HT1080 (cell line): Measurements from ENCODE around the gene CTSZ. TPM values are rescaled to one million over a fixed set of nuclear protein-coding genes. Genes with fewer than 3 reads are reported as not detected.
"Not testable (repeated sequence)": the region's sequence is repeated elsewhere in the genome, so short reads cannot be mapped to it uniquely, and the experiment has no call there.

Experiments
- DNase-seq: peaks from one replicate; pipeline ENCODE4 v3.0.0-alpha.2; 2015; ENCODE audit warnings: low read depth
- total RNA-seq: library from RNA; depleted of rRNA; stranded (reverse); fragments of >200 nt; shearing (Covaris generic); gene quantifications from 2 replicates; pipeline ENCODE4 v1.2.3, GENCODE V29; 2014

CTSZ gene
- total RNA-seq, 1 experiment from 2014 or later, result 110 TPM

- no peak for DNase-seq
These were observed 6.0 kb downstream of the CTSZ start for GRCh38 chr20:59001068-59001448.

- DNase-seq, result no peak
These were observed 6.7 kb downstream of the CTSZ start for GRCh38 chr20:59000326-59000725.

DNA sequence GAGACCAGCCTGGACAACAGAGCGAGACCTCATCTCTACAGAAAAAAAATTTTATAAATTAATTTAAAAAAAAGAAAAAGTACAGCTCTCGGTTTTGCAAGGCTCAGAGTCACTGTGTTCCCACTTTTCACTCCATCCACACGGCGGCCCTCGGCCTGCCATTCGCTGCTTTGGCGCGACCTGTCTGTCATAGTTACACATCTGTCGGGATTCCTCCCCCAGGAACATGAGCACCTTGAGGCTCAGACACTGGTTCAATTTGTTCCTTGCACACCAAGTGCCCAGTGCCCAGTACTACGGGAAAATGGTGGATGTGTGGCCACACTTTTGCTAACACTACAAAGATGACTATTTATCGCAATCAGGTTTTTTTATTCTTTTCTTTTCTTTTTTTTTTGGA lies 8.4 kb downstream of the CTSZ start:
- no peak for DNase-seq

GRCh38 chr20:58997141-58997770 lies 9.8 kb downstream of the CTSZ start:
- DNase-seq, result no peak

- no peak for DNase-seq
These were observed 10.8 kb downstream of the CTSZ start for GRCh38 chr20:58996226-58996611.

DNA sequence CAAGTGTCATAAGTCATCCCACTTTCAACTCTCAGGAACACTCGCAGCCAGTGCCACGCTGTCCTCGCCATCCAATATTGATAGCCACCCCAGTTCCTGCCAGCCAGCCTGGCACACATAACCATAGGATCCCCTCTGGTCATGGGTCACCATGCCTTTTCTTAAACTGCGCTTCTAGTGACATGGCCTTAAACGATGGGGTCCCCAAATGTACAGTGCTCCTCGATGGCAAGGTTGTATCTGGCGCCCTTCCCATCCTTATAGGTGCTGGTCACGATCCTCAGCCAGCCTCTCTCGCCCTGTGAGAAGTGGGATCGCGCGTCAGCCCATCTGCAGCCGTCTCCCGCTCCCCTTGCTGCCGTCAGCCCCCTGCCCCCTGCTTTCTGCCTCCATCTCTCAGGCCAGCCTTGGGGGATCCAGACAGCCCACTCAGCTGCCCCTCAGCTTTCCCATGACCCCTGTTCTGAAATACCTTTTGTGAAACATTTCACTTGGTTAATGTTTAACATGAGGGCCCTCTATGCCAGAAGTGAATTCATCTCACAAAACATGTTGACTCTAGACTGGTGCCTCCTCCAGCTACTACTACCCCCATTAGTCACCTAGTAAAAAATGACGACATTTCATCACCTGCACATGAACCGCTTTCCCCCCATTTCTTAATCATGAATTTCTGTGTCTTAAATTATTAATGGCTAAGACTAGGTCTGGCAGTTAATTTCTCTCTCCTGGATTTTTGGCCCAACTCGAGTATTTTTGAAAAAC lies 11.4 kb downstream of the CTSZ start:
- no peak for DNase-seq

DNA sequence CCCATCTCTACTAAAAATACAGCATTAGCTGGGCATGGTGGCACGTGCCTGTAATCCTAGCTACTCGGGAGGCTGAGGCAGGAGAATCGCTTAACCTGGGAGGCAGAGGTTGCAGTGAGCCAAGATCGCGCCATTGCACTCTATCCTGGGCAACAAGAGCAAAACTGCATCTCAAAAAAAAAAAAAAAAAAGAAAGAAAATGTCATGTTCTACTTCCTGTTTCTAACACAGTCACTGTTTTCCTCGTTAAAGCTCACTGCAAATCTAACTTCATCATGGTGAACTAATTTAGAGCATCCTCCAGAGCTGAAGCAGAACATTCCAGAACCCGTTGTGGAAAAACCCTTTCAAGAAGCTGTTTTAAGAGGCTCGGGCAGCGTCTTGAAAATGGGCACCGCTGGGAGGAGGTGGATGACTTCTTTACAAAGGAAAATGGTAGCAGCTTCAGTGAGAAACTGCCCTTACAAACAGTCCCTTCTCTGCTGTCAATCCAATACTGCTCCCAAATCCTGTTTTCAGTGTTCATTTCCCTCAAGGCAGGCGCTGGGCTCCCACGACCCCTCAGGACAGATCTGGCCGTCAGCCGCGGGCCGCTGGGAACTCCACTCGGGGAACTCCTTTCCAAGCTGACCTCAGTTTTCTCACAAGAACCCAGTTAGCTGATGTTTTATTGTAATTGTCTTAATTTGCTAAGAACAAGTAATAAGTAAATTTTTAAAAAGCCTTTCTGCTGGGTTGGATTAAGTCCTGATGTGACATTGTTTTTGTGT lies 12.5 kb downstream of the CTSZ start:
- no peak for DNase-seq

- no peak for DNase-seq
These were observed 13.5 kb downstream of the CTSZ start for GRCh38 chr20:58993332-58994248.

DNA sequence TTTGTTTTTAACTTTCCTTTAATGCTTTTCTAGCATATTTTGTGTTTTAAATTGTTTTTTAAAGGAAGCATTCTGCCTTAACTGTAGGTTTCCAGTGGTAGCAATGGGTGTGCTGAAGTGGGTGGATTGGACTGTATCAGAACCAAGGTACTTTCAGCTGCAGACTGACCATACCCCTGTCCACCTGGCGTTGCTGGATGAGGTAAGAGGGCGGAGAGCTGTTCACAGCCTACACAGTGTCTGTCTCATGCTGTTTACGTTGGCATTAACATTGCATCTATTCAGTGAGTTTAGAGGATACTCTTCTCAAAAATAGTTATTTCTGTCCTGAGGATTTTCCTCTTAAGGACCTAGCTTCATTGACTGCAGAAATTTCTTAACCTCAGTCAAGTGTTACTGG lies 14.1 kb downstream of the CTSZ start:
- DNase-seq, result no peak

DNA sequence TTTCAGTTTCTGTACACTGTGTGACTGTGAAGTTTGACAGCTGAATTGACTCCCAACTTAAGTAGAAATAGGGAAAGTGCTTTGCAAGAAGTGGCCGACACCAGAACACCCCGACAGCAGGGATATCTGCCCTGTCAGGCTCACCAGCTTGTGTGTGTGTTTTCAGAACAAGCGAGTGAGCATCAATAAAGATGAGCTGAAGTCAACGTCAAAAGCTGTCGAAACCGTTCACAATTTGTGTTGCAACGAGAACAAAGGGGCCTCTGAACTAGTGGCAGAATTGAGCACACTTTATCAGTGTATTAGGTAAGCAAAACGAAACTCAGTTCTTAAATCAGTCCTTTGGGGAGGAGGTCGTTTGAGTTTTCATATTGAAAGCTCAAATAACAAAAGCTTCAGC lies 15.3 kb downstream of the CTSZ start:
- no peak for DNase-seq

DNA sequence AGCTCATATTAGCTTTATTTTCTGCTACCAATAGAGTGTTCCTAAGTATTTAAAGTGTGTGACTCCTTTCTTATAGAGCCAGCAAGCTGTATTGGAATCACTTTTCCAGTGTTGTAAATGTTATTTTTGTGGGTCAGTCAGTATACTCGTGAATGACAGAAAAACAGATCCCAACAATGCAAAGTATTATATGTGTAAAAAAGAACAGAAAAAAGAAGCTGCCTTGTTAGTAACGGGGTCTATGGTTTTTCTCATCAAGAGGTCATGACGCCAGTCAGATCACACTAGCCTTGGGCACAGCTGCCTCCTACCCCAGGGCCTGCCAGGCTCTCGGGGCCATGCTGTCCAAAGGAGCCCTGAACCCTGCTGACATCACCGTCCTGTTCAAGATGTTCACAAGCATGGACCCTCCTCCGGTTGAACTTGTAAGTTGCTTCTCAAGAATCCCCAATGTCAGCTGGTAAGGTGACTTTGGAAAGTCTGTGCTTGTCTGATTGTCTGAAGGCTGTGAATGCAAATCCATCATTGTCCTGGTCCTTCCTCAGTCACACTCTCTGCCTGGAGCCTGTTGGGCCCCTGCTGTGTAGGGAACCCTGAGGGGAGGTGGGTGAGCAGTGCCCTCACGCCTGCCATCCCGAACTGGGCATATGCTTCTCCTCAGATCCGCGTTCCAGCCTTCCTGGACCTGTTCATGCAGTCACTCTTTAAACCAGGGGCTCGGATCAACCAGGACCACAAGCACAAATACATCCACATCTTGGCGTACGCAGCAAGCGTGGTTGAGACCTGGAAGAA lies 16.2 kb downstream of the CTSZ start:
- no peak for DNase-seq

DNA sequence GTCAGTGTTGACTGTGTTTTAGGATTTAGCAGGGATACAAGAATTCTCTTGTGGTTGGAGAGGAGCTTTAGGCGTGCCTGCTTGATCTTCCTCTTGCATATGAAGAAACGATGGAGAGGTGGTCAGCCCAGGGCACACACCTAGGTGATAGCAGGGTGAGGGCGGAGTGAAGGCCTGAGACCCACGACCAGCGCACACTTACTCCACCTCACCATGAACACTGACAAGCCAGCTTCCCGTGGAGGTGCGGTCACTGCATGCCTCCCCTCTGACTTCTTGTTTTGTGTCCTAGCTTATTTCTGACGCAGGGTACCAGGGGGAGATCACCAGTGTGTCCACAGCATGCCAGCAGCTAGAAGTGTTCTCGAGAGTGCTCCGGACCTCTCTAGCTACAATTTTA lies 17.9 kb downstream of the CTSZ start:
- no peak for DNase-seq

DNA sequence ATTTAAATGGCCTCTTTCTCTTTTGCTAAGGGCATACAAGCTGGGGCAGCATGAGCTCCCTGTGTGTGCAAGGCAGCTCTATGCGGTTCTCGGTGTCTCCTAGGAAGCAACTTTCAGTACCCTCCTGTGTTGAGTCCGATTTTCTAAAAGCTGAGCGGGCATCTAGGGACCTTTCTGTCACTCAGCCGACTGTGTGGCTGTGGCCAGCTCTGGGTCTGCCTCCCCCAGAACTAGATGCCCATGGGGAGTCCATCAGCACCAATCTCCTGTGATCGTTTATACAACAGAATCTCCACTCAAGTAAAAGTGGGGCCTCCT lies 18.5 kb downstream of the CTSZ start:
- DNase-seq, result no peak

DNA sequence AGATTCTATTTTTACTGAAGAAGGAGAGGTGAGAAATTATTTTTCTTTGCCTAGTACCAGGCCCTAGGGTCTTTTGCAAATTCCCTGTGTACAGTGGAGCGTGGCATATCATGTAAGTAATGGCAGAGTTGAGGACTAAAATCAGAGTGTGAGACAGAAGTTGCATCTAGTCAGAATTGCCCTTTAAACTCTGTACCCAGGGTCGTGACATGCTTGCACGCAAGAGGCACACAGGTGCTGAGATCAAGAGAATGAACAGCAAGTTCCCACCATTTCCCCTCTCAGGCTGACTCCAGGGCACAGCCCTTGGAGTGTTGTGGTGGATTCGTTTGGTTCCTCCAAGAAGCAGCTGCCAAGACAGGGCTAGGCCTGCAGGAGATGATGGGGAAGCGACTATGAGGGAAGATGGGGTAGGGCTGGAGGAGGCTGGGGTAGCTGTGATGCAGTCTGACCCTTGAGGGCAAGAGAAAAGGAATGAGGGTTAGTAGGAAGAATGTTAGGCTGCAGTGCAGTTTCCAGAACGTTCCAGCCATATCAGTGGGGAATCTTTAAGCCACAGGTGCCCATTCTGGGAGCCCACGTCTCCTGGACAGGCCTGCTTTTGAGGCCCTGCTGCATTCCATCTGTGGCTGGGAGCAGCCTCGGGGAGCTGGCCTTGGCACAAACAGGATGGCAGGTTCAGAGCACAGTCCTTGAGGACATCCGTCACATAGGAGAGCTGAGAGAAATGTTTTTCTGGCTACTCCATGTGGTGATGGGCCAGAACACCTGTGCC lies 19.1 kb downstream of the CTSZ start:
- DNase-seq, result no peak

- no peak for DNase-seq
These were observed 20.0 kb downstream of the CTSZ start for GRCh38 chr20:58986968-58987517.

DNA sequence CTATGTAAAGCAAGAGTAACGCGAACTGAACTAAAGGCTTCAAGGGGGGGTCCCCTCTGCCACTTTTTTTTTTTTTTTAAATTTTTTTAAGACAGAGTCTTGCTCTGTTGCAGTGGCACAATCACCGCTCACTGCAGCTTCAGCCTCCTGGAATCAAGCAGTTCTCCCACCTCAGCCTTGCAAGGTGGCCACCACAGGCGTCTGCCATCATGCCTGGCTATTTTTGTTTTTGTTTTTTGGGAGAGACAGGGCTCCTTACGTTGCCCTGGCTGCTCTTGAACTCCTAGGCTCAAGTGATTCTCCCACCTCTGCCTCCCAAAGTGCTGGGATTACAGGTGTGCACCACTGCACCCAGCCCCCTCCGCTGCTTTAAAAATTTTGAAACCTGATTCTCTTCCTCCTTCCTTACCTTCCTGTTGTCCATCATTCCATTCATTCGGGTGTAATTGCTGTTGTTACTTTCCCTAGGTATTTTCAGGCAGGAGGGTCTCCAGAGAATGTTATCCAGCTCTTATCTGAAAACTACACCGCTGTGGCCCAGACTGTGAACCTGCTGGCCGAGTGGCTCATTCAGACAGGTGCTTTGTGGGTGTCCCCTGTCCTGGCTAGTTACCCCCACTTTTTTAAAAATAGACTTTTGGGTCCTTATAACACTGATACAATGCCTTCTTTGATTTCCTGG lies 20.6 kb downstream of the CTSZ start:
- DNase-seq, result no peak

GRCh38 chr20:58985656-58986055 lies 21.4 kb downstream of the CTSZ start:
- no peak for DNase-seq

- DNase-seq, result no peak
These were observed 22.4 kb downstream of the CTSZ start for GRCh38 chr20:58984691-58985090.

DNA sequence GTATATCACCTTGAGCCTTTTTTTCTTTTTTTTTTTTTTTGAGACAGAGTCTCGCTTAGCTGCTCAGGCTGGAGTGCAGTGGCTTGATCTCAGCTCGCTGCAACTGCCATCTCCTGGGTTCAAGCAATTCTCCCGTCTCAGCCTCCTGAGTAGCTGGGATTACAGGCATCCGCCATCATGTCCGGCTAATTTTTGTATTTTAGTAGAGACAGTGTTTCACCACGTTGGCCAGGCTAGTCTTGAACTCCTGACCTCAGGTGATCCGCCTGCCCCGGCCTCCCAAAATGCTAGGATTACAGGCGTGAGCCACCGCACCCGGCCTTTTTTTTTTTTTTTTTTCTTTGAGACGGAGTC lies 24.0 kb downstream of the CTSZ start:
- not testable (repeated sequence) for DNase-seq
